Measurements from ENCODE around the gene ABRAXAS1.

The ABRAXAS1 gene

GRCh38 chr4:83413676-83414075, 71.2 kb downstream of the ABRAXAS1 start:
- no peak overlapping the region for H3K27ac ChIP-seq (ENCODE audit: low read length, poor library complexity, severe bottlenecking)
- WGBS = no CpG with 5 or more reads among the region's 2 CpGs
- no peak overlapping the region for H2BK120ac ChIP-seq (ENCODE audit: low read depth, low read length)
- no peak overlapping the region for H2AK5ac ChIP-seq (ENCODE audit: low read length, severe bottlenecking)
- no peak overlapping the region for H3K23ac ChIP-seq (ENCODE audit: low read length in 2 of 2)
- H2BK12ac ChIP-seq (ENCODE audit: low read length in 2 of 2) = no peak overlapping the region
- H3K36me3 ChIP-seq (ENCODE audit: control insufficient read depth in 1 of 2, insufficient read depth in 2 of 2, low read depth in 1 of 2, low read length in 2 of 2) = peaks cover 15 to 67% of the 10 kb centered on the region in 2 experiments
- H4K91ac ChIP-seq (ENCODE audit: low read length) = no peak overlapping the region
- H3K79me1 ChIP-seq (replicated peaks; ENCODE audit: low read length, poor library complexity, severe bottlenecking) = no peaks in the 10 kb centered on the region
- no peaks in the 10 kb centered on the region for H3K9me3 ChIP-seq (ENCODE audit: control insufficient read depth, low read length)
- H3K9ac ChIP-seq (ENCODE audit: low read length) = no peak overlapping the region
- no peak overlapping the region for H3K14ac ChIP-seq (ENCODE audit: low read length in 2 of 2)
- H3K27me3 ChIP-seq (ENCODE audit: control insufficient read depth in 1 of 2, insufficient read depth in 1 of 2, low read length in 2 of 2) = no peaks in the 10 kb centered on the region
- no peak overlapping the region for H3K4ac ChIP-seq (ENCODE audit: low read depth in 1 of 2, low read length in 2 of 2)
- H2BK15ac ChIP-seq (ENCODE audit: low read depth, poor library complexity, severe bottlenecking) = no peak overlapping the region
- no peaks in the 10 kb centered on the region for H3K4me1 ChIP-seq (ENCODE audit: control insufficient read depth, insufficient read depth, low read depth, low read length)
- no peak for DNase-seq
- no peak overlapping the region for H2AFZ ChIP-seq (ENCODE audit: low read depth, low read length)
- no peak overlapping the region for H2BK5ac ChIP-seq (ENCODE audit: low read depth, low read length, poor library complexity, severe bottlenecking)
- no peak overlapping the region for H3K4me2 ChIP-seq (ENCODE audit: low read length, poor library complexity, severe bottlenecking)
- H3K18ac ChIP-seq (ENCODE audit: low read depth in 1 of 2, low read length in 2 of 2) = no peak overlapping the region
- H4K8ac ChIP-seq (ENCODE audit: low read length) = no peak overlapping the region
- no peak overlapping the region for H3K4me3 ChIP-seq (ENCODE audit: insufficient read depth in 1 of 2, low read depth in 1 of 2, low read length in 2 of 2)

All from mesenchymal stem cell (in vitro differentiated cells and primary cell).